BE2C (cell line): ENCODE measurements around the gene TICRR.
A peak's percentile ranks its signal among the peaks of the same experiment; 100 is the strongest.

Source experiments
- DNase-seq: peaks from one replicate; pipeline ENCODE4 v3.0.0-alpha.2; 2020
- H3K27me3 ChIP-seq: fragments of 250-450 bp; sonication (Bioruptor Pico); 2 replicates; pipeline ENCODE4 v1.5.1; 2020; ENCODE audit warnings: mild to moderate bottlenecking
- H3K36me3 ChIP-seq: fragments of 250-450 bp; sonication (Bioruptor Pico); 2 replicates; pipeline ENCODE4 v1.5.1; 2020; ENCODE audit warnings: mild to moderate bottlenecking
- H3K4me1 ChIP-seq: fragments of 250-450 bp; sonication (Bioruptor Pico); 2 replicates; pipeline ENCODE4 v1.5.1; 2020
- H3K4me3 ChIP-seq: 2 replicates; pipeline ENCODE4 v1.5.1; 2011; ENCODE audit warnings: low read depth, low read length
- H3K9me3 ChIP-seq: fragments of 250-450 bp; sonication (Bioruptor Pico); 2 replicates; pipeline ENCODE4 v1.5.1; 2020
- TF ChIP-seq, protein P1 (sequence below): IDR thresholded peaks from 2 replicates; pipeline ENCODE4 v1.5.1; 2012; ENCODE audit warnings: mild to moderate bottlenecking, low read depth, low read length

The TICRR gene

GRCh38 chr15:89550427-89550826 lies 24.8 kb upstream of the TICRR start:
- Histone ChIP-seq H3K4me1 (no peaks in the 10 kb centered on the region), H3K36me3 (no peaks in the 10 kb centered on the region), H3K27me3 (no peaks in the 10 kb centered on the region), H3K9me3 (no peaks in the 10 kb centered on the region), H3K4me3 (no peak overlapping the region)
- DNase-seq = no peak
- TF ChIP-seq, protein P1, sequence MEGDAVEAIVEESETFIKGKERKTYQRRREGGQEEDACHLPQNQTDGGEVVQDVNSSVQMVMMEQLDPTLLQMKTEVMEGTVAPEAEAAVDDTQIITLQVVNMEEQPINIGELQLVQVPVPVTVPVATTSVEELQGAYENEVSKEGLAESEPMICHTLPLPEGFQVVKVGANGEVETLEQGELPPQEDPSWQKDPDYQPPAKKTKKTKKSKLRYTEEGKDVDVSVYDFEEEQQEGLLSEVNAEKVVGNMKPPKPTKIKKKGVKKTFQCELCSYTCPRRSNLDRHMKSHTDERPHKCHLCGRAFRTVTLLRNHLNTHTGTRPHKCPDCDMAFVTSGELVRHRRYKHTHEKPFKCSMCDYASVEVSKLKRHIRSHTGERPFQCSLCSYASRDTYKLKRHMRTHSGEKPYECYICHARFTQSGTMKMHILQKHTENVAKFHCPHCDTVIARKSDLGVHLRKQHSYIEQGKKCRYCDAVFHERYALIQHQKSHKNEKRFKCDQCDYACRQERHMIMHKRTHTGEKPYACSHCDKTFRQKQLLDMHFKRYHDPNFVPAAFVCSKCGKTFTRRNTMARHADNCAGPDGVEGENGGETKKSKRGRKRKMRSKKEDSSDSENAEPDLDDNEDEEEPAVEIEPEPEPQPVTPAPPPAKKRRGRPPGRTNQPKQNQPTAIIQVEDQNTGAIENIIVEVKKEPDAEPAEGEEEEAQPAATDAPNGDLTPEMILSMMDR = no peak

DNA sequence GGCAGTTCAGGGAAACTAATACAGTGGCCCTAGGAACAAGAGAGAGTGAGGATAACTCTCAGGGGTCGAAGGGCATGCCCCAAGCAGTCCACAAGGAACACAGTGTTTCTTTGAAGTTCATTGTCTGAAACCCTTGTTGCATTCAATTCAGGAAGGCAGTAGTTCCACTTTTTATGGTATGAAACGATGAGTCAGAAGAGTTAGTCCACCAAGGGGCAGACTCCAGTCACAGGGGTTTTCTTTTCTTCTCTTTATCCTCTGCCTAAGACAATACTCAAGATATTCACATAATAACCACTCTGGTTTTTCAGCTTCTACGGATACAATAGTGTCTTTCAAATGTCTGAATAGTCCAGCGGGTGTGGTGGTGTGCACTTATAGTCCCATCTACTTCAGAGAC lies 23.7 kb upstream of the TICRR start:
- Histone ChIP-seq H3K9me3 (no peaks in the 10 kb centered on the region), H3K4me1 (no peaks in the 10 kb centered on the region), H3K27me3 (no peaks in the 10 kb centered on the region), H3K36me3 (no peaks in the 10 kb centered on the region), H3K4me3 (no peak overlapping the region)
- TF ChIP-seq, protein P1 = no peak
- DNase-seq = no peak

DNA sequence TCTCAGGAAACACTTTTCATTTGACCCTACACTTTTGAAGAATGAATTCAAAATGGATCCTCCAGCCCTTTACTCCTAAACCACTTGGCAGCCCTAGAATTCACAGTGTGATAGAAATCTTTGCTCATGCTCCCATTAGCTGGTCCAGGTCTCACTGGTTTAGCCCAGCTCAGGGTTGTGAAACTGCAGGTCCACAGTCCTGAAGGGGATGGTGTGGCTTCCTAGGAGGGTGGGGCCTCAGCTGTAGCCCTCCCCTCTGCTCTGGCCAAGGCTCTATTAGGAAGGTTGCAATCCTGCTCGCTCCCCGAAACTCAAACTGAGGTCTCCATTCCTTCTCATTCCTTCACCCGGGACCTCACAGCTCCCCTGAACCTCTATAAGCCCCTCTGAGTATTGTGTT lies 21.6 kb upstream of the TICRR start:
- DNase-seq = no peak
- no peak overlapping the region for H3K4me3 ChIP-seq
- TF ChIP-seq, protein P1 = no peak
- H3K36me3 ChIP-seq = no peaks in the 10 kb centered on the region
- no peaks in the 10 kb centered on the region for H3K27me3 ChIP-seq
- H3K4me1 ChIP-seq = no peaks in the 10 kb centered on the region
- H3K9me3 ChIP-seq = no peaks in the 10 kb centered on the region

DNA sequence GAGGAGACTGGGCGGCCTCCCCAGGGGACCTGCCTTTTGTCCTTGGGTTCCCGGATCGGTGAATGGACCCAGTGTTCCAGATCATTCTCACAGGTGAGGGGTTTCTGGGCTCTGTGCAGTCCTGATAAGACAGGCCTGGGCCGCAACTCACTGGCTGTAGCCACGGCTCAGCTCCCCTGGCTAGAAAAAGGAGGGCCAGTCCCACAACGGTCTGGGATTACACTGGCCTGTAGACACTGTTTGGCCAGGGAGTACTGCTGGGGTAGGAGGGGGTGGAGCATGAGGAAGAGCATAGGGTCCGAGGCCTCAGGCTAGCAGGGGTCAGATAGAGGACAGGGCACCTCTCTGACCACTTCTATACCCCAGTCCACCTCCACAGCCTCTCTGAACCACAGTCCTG lies 21.0 kb upstream of the TICRR start:
- H3K4me1 ChIP-seq = no peaks in the 10 kb centered on the region
- H3K4me3 ChIP-seq = no peak overlapping the region
- H3K27me3 ChIP-seq = no peaks in the 10 kb centered on the region
- no peak for DNase-seq
- TF ChIP-seq, protein P1 = no peak
- H3K36me3 ChIP-seq = no peaks in the 10 kb centered on the region
- no peaks in the 10 kb centered on the region for H3K9me3 ChIP-seq

DNA sequence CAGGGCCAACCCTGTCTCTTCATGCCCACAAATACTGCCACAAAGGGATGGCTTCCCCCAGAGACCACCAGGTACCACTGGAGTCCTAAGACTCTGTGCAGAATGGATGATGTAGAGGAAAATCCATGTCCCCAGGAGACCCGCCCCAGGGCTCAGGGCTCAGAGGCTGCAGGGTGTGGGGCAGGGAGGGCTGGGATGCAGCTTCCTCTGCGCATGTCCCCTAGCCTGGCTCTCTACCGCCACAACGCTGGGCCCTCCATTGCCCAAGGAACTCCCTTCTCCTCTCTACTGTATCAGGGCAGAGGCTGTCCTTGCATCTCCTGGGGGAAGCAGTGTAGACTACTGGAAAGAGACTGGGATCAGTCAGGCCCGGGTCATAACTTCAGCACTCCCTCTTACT lies 19.5 kb upstream of the TICRR start:
- Histone ChIP-seq H3K9me3 (no peaks in the 10 kb centered on the region), H3K4me1 (no peaks in the 10 kb centered on the region), H3K27me3 (no peaks in the 10 kb centered on the region), H3K4me3 (no peak overlapping the region), H3K36me3 (no peaks in the 10 kb centered on the region)
- TF ChIP-seq, protein P1 = no peak
- DNase-seq = no peak

- no peaks in the 10 kb centered on the region for H3K27me3 ChIP-seq
- TF ChIP-seq, protein P1 = peak; percentile 88
Observed at GRCh38 chr15:89556413-89557262, 18.6 kb upstream of the TICRR start.

More at GRCh38 chr15:89556413-89557262, 18.6 kb upstream of the TICRR start:
- H3K36me3 ChIP-seq = no peaks in the 10 kb centered on the region
- H3K4me3 ChIP-seq = no peak overlapping the region
- H3K9me3 ChIP-seq = no peaks in the 10 kb centered on the region
- no peaks in the 10 kb centered on the region for H3K4me1 ChIP-seq
- DNase-seq = peak; percentile 67
